Cerebellar cortex (tissue), 1 donor: ENCODE data around the gene HYAL3.
"Not testable (repeated sequence)": the region's sequence is repeated elsewhere in the genome, so short reads cannot be mapped to it uniquely, and the experiment has no call there.

Experiments used
- DNase-seq: peaks from one replicate; pipeline ENCODE4 v3.0.0-alpha.2; 2015; ENCODE audit warnings: low spot score

The HYAL3 gene

GRCh38 chr3:50258029-50258680 lies 41.0 kb downstream of the HYAL3 start:
- DNase-seq: no peak

DNA sequence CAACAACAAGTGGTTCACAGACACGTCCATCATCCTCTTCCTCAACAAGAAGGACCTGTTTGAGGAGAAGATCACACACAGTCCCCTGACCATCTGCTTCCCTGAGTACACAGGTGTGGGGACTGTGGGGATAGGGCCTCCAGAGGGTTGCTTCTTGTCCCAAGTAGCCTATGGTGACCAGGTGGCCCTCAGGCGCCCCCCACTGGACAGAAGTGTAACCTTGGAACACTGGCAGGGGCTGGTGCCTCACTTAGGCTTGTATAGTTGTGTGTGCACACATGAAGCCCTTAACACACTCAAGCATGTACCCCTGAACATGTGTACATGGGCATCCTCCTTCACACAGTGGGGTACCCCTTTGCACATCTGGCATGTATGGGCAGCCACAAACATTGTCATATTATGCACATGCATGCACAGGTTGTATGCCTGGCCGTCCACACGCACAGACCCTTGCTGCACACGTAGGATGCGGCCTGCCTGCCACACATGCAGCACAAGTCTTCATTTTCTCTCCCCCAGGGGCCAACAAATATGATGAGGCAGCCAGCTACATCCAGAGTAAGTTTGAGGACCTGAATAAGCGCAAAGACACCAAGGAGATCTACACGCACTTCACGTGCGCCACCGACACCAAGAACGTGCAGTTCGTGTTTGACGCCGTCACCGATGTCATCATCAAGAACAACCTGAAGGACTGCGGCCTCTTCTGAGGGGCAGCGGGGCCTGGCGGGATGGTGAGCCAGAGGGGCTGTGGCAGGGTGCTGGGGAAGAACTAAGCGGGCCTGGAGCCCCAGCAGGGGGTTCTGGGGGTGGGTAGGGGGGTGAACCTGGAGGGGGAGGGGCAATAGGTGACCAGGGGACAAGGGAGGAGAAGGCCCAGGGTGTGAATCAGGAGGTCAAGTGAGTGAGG lies 42.0 kb downstream of the HYAL3 start:
- peak; percentile 60 for DNase-seq

GRCh38 chr3:50255251-50255615 lies 44.0 kb downstream of the HYAL3 start:
- DNase-seq: no peak

DNA sequence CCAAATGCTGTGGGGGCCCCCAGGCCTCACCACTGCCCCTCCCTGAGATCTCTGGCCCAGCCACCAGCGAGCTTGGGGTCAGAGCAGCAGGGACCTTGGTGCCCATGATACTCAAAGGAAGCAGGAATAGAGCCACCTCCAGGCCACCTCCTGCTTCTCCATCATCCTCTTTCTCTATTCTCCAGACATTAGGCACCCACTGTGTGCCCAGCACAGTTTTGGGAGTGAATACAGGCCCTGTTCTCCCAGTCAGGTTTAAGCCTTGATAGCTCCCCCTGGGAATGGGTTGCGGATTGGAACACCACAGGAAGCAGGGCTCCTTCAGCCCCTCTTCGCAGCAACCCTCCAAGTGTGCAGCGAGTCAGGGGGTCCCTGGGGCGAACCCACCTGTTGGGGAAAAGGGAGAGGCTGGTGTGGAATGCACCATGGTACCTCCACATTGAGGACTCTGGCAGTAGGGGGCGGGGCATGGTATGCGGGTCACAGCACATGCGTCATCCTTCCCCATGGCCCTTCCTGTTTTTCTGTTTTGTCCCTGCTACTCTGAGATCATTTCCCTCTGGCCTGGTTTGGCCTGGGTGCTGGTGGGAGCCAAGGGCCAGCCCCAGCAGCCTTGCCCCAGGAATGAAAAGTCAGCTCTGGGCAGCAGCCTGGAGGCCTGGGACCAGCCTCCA lies 44.5 kb downstream of the HYAL3 start:
- no peak for DNase-seq

GRCh38 chr3:50251220-50251619 lies 48.0 kb downstream of the HYAL3 start:
- DNase-seq: no peak

DNA sequence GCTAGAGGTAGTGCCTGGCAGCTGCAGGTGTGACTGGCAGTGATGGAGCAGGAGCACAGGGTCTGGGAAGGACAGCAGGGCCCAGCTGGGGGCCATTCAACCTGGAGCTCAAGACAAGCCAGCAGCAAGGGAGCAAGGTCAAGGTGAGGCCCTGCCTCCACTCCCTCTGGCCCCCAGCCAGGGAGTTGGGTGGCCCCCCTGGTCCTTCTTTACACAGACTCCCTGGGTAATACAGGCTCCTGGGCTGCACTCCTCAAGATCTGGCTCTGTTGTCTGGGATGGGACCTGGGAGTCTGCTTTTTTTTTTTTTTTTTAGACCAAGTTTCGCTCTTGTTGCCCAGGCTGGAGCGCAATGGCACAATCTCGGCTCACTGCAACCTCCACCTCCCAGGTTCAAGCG lies 48.7 kb downstream of the HYAL3 start:
- no peak for DNase-seq

DNA sequence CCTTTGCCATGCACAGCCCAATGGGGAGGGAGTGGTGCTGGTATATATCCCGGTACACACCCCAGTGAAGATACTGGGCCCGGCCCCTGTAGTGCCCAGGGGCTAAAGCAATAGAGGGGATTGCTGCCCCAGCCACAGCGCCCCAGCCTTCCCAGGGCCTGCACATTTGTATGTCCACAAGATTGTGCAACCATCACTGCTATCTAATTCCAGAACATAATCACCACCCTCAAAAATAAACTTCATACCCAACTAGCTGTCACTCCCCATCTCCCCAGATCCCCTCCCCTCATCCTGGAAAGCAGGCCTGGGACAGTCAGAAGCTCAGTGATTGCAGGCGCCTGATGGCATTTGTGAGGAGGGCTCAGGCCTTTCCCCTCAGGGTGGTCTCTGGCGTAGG lies 49.7 kb downstream of the HYAL3 start:
- no peak for DNase-seq

GRCh38 chr3:50248387-50248786 lies 50.8 kb downstream of the HYAL3 start:
- no peak for DNase-seq

GRCh38 chr3:50246517-50246954 lies 52.7 kb downstream of the HYAL3 start:
- DNase-seq: no peak

DNA sequence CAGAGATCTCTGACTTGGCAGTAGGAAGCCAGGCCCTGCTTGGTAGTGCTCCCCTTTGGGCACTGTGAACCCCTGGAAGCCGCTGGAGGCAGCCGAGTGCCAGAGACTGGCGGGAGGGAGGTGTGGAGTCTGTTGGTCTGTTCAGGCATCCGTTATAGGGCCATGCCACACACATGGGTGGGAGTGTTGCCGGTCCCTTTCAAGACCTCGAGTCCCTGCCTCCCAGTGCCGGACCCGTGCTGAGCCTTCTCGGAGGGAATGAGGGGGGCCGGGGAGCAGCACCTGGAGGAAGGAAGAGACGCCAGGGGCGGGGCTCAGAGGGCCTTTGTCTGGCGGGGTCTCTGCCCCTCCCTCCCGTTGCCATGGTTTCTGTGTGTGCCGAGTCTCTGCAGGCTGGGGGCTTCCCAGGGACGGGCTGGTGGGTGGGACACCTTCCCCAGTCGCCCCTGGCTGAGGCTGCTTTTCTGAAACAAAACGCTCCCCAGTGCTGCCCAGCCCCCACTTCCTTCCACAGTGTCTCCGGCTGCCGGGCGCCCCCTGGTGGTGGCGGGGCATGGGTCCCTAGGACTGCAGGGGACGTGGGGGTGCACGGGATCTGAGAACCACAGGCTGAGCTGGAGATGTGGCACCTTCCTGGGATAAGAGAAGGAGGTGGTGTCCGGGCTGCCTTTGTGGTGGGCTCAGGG lies 53.2 kb downstream of the HYAL3 start:
- DNase-seq: peak; percentile 84

- DNase-seq: no peak
Observed at GRCh38 chr3:50245251-50245745, 53.9 kb downstream of the HYAL3 start.

GRCh38 chr3:50244813-50245212 lies 54.4 kb downstream of the HYAL3 start:
- not testable (repeated sequence) for DNase-seq

GRCh38 chr3:50243543-50243895 lies 55.7 kb downstream of the HYAL3 start:
- no peak for DNase-seq

DNA sequence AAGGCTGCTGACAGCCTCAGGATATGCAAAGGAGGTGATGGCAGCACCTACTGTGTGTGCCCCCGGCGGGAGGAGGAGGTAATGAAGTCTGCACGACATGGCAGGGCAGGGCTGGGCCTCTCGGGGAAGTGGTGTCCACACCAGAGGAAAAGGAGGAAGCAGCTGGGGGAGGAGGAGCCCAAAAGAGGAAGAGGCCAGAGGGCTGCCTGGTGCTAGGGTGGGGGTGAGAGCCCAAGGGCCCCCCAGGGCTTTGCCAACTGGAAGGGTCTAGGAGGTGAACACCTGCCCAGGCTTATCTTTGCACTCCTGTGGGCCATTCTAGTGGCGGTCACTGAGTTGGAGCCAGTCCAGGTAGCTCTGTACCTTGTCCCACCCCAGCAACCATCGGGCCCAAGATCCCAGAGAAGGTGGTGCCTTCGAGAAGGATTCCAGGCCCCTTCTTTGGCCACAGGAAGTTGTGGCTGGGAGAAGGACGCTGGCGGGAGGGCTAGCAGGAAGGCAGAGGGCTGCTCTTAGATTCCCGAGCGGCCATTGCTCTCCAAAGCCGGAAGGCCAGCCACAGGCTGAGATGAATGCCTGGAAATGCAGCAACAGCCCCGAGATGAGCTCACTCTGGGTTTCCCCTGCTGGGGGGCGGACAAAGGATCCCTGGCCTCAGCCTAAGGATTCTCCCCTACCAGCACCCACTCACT lies 56.2 kb downstream of the HYAL3 start:
- no peak for DNase-seq
